Heart right ventricle (tissue), 16 donors: Measurements from ENCODE around the gene ALB. TPM values are rescaled to one million over a fixed set of nuclear protein-coding genes. Genes with fewer than 3 reads are reported as not detected.

Experiments used
- ATAC-seq, 8 donors: fragments of 200-7000 bp; cut with Tn5 transposase; one replicate each; pipeline ENCODE4 v1.9.1; 2020; ENCODE audit warnings: mild to moderate bottlenecking in 8 of 8, moderate library complexity in 8 of 8, moderate number of reproducible peaks in 1 of 8
- DNase-seq, 2 donors: peaks; one replicate each; pipeline ENCODE4 v3.0.0-alpha.2; 2020
- H3K27ac ChIP-seq, 10 donors: fragments of 200-600 bp; sonication (generic) in 2 of 10; one replicate each; pipeline versions ENCODE4 v1.5.0 to v1.8.0; 2020 to 2022; ENCODE audit warnings: mild to moderate bottlenecking in 3 of 10
- H3K27me3 ChIP-seq, 7 donors: fragments of 200-600 bp; one replicate each; pipeline ENCODE4 v1.8.0; 2021 to 2022; ENCODE audit warnings: mild to moderate bottlenecking in 2 of 7
- H3K36me3 ChIP-seq, 9 donors: fragments of 200-600 bp; sonication (generic) in 1 of 9; one replicate each; pipeline versions ENCODE4 v1.5.0 to v1.8.0; 2020 to 2022; ENCODE audit warnings: mild to moderate bottlenecking in 2 of 9
- H3K4me1 ChIP-seq, 9 donors: fragments of 200-600 bp; sonication (generic) in 1 of 9; one replicate each; pipeline versions ENCODE4 v1.5.0 to v1.8.0; 2020 to 2022; ENCODE audit warnings: mild to moderate bottlenecking in 4 of 9
- H3K4me3 ChIP-seq, 10 donors: fragments of 200-600 bp; sonication (generic) in 2 of 10; one replicate each; pipeline versions ENCODE4 v1.5.0 to v1.8.0; 2020 to 2022; ENCODE audit warnings: mild to moderate bottlenecking in 7 of 10, moderate library complexity in 2 of 10
- H3K9me3 ChIP-seq, 11 donors: fragments of 200-600 bp in 10 of 11; sonication (generic) in 2 of 11; one replicate each; pipeline versions ENCODE4 v1.5.0 to v1.8.0; 2013 to 2022; ENCODE audit warnings: mild to moderate bottlenecking in 2 of 11, control low read depth in 1 of 11, moderate library complexity in 1 of 11
- WGBS, 2 donors: extraction: QIAGEN DNeasy Blood & Tissue Kit; methylation state at CpG; one replicate each; pipeline ENCODE4 v1.1.7; 2013; ENCODE audit warnings: inconsistent platforms in 1 of 2; 5-methylcytosine and 5-hydroxymethylcytosine counted together
- intact Hi-C, 10 donors: fragments of 100-400 bp; cut with DNase I; formaldehyde crosslinking; loops; one replicate each; pipeline versions ENCODE4 v1.11.1 to v1.14.2; 2022
- polyA plus RNA-seq, 2 donors: library from polyadenylated mRNA; stranded (reverse); fragments of 200-250 nt; gene quantifications; one replicate each; pipeline ENCODE4 v1.2.3, GENCODE V29; 2013
- total RNA-seq, 10 donors: library from RNA; stranded (reverse); fragmentation: NEBNext Ultra II Directional in 3 of 10; extraction: Animal tissue kit (Norgen Biotek cat#: 25700) in 3 of 10; gene quantifications; one replicate each; pipeline versions ENCODE4 v1.2.1 to v1.2.4, GENCODE V29; 2021 to 2023
- TF ChIP-seq, protein P1 (sequence below), 9 donors: fragments of 200-600 bp; sonication (generic) in 2 of 9; IDR thresholded peaks; one replicate each; pipeline versions ENCODE4 v1.5.0 to v1.8.0; 2021 to 2022; ENCODE audit warnings: antibody characterized with exemption in 9 of 9, mild to moderate bottlenecking in 5 of 9, moderate library complexity in 1 of 9
- donor health status: Arrhythmogenic right ventricular cardiomyopathy.
- donor health status: ischemic (EF 13 %, LVEDD 7.1; RV severe dilation, severe dysfunction).
- donor health status: healthy with polysubstance abuse.
- donor health status: DM: no; HTN: yes; CAD: no.
- donor health status: DM: no; HTN: no; CAD: no.
- donor health status: ischemic (EF 25% LVEDD 6.9; RV normal size, moderate dysfunction).
- donor health status: ischemic (EF 25% LVEDD 5.7; RV mildly dilated, moderate dysfunction).
- donor health status: healthy.
- donor health status: DM: yes; HTN: yes; CAD: no.
- donor health status: Ischemic cardiomyopathy.
- donor health status: ischemic (EF 35%, LVEDD 5.7; RV mildly dilated, moderate dysfunction).
- donor health status: nonischemic (EF 11% LVEDD 7.7; RV severe dilation, severe dysfunction).
- donor health status: DM: yes; HTN: yes; CAD: no.
- donor health status: PGD.
- donor health status: ischemic (EF 29% LVEDD 5.4; RV normal size, mild dysfunction).
- donor health status: nonischemic (EF 23%, LVEDD 6.1; RV moderate dilation, normal function).

Gene ALB
- total and polyA plus RNA-seq, 12 donors: 0.06 to 2.4 (median 0.53) TPM; not detected in 7

DNA sequence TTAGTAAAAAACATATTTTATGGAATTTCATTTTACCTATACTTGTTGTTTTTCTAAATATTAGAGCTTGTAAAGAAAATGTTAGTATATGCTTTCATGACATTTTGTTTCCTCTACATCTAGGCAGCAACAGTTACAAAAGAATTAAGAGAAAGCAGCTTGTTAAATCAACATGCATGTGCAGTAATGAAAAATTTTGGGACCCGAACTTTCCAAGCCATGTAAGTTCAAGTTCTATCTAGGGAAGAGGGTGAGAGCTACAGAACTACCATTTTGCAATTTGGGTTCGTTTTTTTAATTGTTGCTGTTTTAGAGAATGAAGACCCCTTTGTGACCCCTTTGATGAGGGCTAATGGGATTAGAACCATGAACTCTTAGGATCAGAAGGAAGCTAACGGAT is 39.1 kb downstream of the ALB start:
- TF ChIP-seq, protein P1, sequence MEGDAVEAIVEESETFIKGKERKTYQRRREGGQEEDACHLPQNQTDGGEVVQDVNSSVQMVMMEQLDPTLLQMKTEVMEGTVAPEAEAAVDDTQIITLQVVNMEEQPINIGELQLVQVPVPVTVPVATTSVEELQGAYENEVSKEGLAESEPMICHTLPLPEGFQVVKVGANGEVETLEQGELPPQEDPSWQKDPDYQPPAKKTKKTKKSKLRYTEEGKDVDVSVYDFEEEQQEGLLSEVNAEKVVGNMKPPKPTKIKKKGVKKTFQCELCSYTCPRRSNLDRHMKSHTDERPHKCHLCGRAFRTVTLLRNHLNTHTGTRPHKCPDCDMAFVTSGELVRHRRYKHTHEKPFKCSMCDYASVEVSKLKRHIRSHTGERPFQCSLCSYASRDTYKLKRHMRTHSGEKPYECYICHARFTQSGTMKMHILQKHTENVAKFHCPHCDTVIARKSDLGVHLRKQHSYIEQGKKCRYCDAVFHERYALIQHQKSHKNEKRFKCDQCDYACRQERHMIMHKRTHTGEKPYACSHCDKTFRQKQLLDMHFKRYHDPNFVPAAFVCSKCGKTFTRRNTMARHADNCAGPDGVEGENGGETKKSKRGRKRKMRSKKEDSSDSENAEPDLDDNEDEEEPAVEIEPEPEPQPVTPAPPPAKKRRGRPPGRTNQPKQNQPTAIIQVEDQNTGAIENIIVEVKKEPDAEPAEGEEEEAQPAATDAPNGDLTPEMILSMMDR (IDR thresholded peaks at IDR 0.05): no peak
- 58 to 61% methylated on average over 3 of the region's 3 CpGs for WGBS, 2 donors
- Histone ChIP-seq H3K4me1 (no peaks in the 10 kb centered on the region), H3K27me3 (peaks cover 0 to 32% (median 3%) of the 10 kb centered on the region in 7 donors), H3K36me3 (no peaks in the 10 kb centered on the region), H3K27ac (no peak overlapping the region), H3K9me3 (no peaks in the 10 kb centered on the region), H3K4me3 (no peak overlapping the region)
- ATAC-seq (no peak), DNase-seq (no peak)
- intact Hi-C loops: no loop called here

DNA sequence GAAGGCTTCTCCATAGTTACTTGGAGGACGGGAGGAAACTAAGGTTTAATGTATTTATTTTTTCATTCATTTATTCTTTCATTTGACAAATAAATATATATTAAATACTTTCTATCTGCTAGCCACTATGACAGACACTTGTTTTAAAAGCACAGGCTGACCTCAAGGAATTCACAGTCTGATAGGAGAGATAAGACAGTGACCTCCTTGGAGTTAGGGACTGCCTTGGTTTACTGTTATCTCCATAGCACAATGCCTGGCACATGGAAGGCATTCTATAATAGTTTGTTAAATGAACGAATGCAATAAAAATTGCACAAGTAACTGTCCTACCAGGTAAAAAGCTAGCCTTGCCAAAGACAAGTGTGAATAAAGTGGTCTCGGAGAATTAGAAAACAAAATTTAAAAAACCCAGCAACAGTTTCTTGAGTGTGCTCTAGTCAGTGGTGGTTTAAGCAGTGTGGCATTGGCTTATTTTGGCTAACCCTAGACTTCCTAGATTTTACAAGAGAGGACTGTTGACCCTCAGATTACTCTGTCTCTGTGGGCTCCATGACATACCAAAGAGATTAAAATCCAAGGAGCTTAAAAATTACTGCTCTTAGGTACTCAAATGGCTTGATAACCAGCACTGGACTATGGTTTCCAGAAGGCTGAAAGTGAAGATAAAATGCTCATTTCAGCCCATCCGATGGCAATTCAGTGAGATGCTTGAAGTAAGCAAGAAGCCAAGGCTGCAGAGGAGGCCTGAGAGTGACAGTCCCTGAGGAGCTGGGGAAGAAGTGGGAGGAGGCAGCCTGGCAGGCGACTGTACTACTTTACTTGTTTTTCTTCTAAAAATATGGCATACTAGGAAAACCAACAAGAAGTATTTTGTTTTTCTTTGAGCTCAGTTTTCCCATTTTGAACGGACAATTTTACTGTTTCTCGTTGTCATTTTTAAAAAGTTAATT is 41.6 kb downstream of the ALB start:
- WGBS, 2 donors: 72 to 73% methylated on average over 7 of the region's 7 CpGs
- Histone ChIP-seq H3K36me3 (no peaks in the 10 kb centered on the region), H3K4me3 (no peak overlapping the region), H3K9me3 (no peaks in the 10 kb centered on the region), H3K27me3 (peaks cover 0 to 21% (median 3%) of the 10 kb centered on the region in 7 donors), H3K4me1 (no peaks in the 10 kb centered on the region), H3K27ac (no peak overlapping the region)
- no peak for ATAC-seq
- TF ChIP-seq, protein P1 (IDR thresholded peaks at IDR 0.05): no peak
- no peak for DNase-seq
- intact Hi-C loops: no loop called here

DNA sequence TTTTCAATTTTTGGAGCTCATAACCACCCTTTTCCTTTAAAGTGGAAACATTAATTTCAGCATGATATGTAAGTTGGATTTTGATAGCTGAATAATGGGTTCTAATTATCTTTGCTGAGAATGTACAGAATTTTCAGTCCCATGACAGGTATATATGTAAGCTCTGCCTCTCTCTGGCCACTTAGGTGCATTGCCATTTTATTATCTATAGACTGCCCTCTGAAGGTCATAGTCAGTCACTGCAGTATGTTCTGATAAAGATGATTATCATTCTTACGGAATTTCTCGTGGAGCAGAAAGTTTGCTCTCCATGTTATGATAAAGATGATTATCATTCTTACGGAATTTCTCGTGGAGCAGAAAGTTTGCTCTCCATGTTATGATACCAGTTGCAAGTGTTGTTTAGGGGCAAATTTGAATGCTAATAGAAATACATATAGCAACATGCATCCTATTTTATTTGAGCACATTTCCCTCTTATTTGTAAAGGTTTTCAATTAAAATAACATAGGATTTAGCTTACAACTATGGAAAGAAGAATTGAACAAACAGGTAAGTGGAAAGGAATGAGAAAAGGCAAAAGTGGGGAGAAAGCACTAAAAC is 42.4 kb downstream of the ALB start:
- H3K4me3 ChIP-seq: no peak overlapping the region
- H3K36me3 ChIP-seq: no peaks in the 10 kb centered on the region
- DNase-seq: no peak
- TF ChIP-seq, protein P1 (IDR thresholded peaks at IDR 0.05): peak in 8 of 9 donors; percentile 11 to 70 (median 56)
- no peaks in the 10 kb centered on the region for H3K4me1 ChIP-seq
- ATAC-seq: no peak
- 7 to 8% methylated on average over 4 of the region's 4 CpGs for WGBS, 2 donors
- intact Hi-C loops: no loop called here
- peaks cover 0 to 21% (median 3%) of the 10 kb centered on the region in 7 donors for H3K27me3 ChIP-seq
- H3K9me3 ChIP-seq: no peaks in the 10 kb centered on the region
- H3K27ac ChIP-seq: no peak overlapping the region

DNA sequence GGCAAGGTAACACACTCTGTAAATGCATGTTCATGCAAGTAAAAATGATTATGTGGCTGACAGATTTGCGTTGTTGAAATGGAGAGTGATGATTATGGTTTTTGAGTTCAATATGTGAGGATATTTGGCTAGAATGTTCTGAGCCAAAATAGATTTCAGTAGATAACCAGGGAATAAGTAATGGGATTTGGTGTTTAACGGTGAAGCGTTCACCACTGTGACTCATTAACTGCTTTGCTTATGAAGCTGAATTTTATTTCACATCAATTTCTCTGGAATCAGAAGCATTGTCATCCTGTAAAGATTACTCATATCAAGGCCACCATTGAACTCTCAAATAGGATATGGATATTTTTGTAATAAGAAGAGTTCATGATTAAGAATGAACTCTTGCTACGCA is 43.6 kb downstream of the ALB start:
- intact Hi-C loops: no loop called here
- H3K27ac ChIP-seq: no peak overlapping the region
- no peaks in the 10 kb centered on the region for H3K4me1 ChIP-seq
- H3K36me3 ChIP-seq: no peaks in the 10 kb centered on the region
- DNase-seq: no peak
- TF ChIP-seq, protein P1 (IDR thresholded peaks at IDR 0.05): no peak
- WGBS, 2 donors: 88 to 90% methylated on average over 4 of the region's 4 CpGs
- H3K9me3 ChIP-seq: no peaks in the 10 kb centered on the region
- H3K27me3 ChIP-seq: peaks cover 0 to 21% (median 3%) of the 10 kb centered on the region in 7 donors
- no peak overlapping the region for H3K4me3 ChIP-seq
- ATAC-seq: no peak
